ENCODE data around the gene MYOF.
A peak's percentile ranks its signal among the peaks of the same experiment; 100 is the strongest.

Gene MYOF

GRCh38 chr10:93465806-93466675 lies 16.1 kb downstream of the MYOF start:
- no peak overlapping the region for H3K4me3 ChIP-seq (ENCODE audit: control insufficient read depth, low read depth, low read length)

GRCh38 chr10:93464776-93465388 lies 17.3 kb downstream of the MYOF start:
- no peak overlapping the region for H3K4me3 ChIP-seq (ENCODE audit: control insufficient read depth, low read depth, low read length)
- no peak for TF ChIP-seq CTCF (conservative IDR thresholded peaks at IDR 0.05; ENCODE audit: control insufficient read depth, insufficient read depth, low read depth, low read length)
- peak; percentile 84 for DNase-seq (ENCODE audit: low read depth)

More at GRCh38 chr10:93465806-93466675, 16.1 kb downstream of the MYOF start:
- peak; percentile 97 for DNase-seq (ENCODE audit: low read depth)
- no peak for TF ChIP-seq CTCF (conservative IDR thresholded peaks at IDR 0.05; ENCODE audit: control insufficient read depth, insufficient read depth, low read depth, low read length)

GRCh38 chr10:93463723-93464476 lies 18.2 kb downstream of the MYOF start:
- no peak for TF ChIP-seq CTCF (conservative IDR thresholded peaks at IDR 0.05; ENCODE audit: control insufficient read depth, insufficient read depth, low read depth, low read length)
- H3K4me3 ChIP-seq (ENCODE audit: control insufficient read depth, low read depth, low read length) = no peak overlapping the region
- DNase-seq (ENCODE audit: low read depth) = peak; percentile 81

- TF ChIP-seq CTCF (conservative IDR thresholded peaks at IDR 0.05; ENCODE audit: control insufficient read depth, insufficient read depth, low read depth, low read length) = no peak
- no peak overlapping the region for H3K4me3 ChIP-seq (ENCODE audit: control insufficient read depth, low read depth, low read length)
- peak; percentile 87 for DNase-seq (ENCODE audit: low read depth)
Observed at GRCh38 chr10:93462881-93463280, 19.3 kb downstream of the MYOF start.

- TF ChIP-seq CTCF (conservative IDR thresholded peaks at IDR 0.05; ENCODE audit: control insufficient read depth, insufficient read depth, low read depth, low read length) = no peak
- no peak overlapping the region for H3K4me3 ChIP-seq (ENCODE audit: control insufficient read depth, low read depth, low read length)
- DNase-seq (ENCODE audit: low read depth) = no peak
Observed at GRCh38 chr10:93462371-93462770, 19.8 kb downstream of the MYOF start.

- TF ChIP-seq CTCF (conservative IDR thresholded peaks at IDR 0.05; ENCODE audit: control insufficient read depth, insufficient read depth, low read depth, low read length) = no peak
- H3K4me3 ChIP-seq (ENCODE audit: control insufficient read depth, low read depth, low read length) = no peak overlapping the region
- DNase-seq (ENCODE audit: low read depth) = peak; percentile 77
Observed at GRCh38 chr10:93461807-93462178, 20.3 kb downstream of the MYOF start.

All from fibroblast of mammary gland (primary cell).